ENCODE data around the gene USP35.
A peak's percentile ranks its signal among the peaks of the same experiment; 100 is the strongest.

USP35 gene

GRCh38 chr11:78188286-78189173 lies at the start of gene USP35, which contains the start of gene KCTD21:
Gene USP35 (plus strand): TSS chr11:78188919. CDS start chr11:78196246, 7,327 bp downstream.
Gene KCTD21 (minus strand): TSS chr11:78188626. CDS start chr11:78174554, 14,072 bp downstream.
- peak; percentile 77 to 82 for DNase-seq (ENCODE audit: low read depth in 2 of 2)

- peak; percentile 97 for DNase-seq (ENCODE audit: low read depth in 2 of 2)
Measured at GRCh38 chr11:78139422-78140391, 49.0 kb upstream of the USP35 start, which contains the start of gene ALG8. Gene ALG8 (minus strand): TSS chr11:78139626. CDS start chr11:78139588, 38 bp downstream.

- DNase-seq (ENCODE audit: low read depth in 2 of 2), result no peak
Measured at GRCh38 chr11:78140392-78141077, 48.2 kb upstream of the USP35 start.

- DNase-seq (ENCODE audit: low read depth in 2 of 2), result no peak
Measured at GRCh38 chr11:78145511-78146025, 43.2 kb upstream of the USP35 start.

- no peak for DNase-seq (ENCODE audit: low read depth in 2 of 2)
Measured at GRCh38 chr11:78147807-78148206, 40.9 kb upstream of the USP35 start.

GRCh38 chr11:78149646-78150045 lies 39.1 kb upstream of the USP35 start:
- no peak for DNase-seq (ENCODE audit: low read depth in 2 of 2)

GRCh38 chr11:78150346-78150745 lies 38.4 kb upstream of the USP35 start:
- no peak for DNase-seq (ENCODE audit: low read depth in 2 of 2)

GRCh38 chr11:78150754-78151153 lies 38.0 kb upstream of the USP35 start:
- no peak for DNase-seq (ENCODE audit: low read depth in 2 of 2)

GRCh38 chr11:78151804-78152203 lies 36.9 kb upstream of the USP35 start:
- DNase-seq (ENCODE audit: low read depth in 2 of 2), result no peak

GRCh38 chr11:78156127-78156844 lies 32.4 kb upstream of the USP35 start:
- no peak for DNase-seq (ENCODE audit: low read depth in 2 of 2)

- no peak for DNase-seq (ENCODE audit: low read depth in 2 of 2)
Measured at GRCh38 chr11:78158987-78159652, 29.6 kb upstream of the USP35 start.

- no peak for DNase-seq (ENCODE audit: low read depth in 2 of 2)
Measured at GRCh38 chr11:78160557-78160956, 28.2 kb upstream of the USP35 start.

GRCh38 chr11:78161346-78161745 lies 27.4 kb upstream of the USP35 start:
- DNase-seq (ENCODE audit: low read depth in 2 of 2), result no peak

- no peak for DNase-seq (ENCODE audit: low read depth in 2 of 2)
Measured at GRCh38 chr11:78161962-78162371, 26.8 kb upstream of the USP35 start.

GRCh38 chr11:78163828-78164227 lies 24.9 kb upstream of the USP35 start:
- DNase-seq (ENCODE audit: low read depth in 2 of 2), result no peak

- no peak for DNase-seq (ENCODE audit: low read depth in 2 of 2)
Measured at GRCh38 chr11:78164471-78164870, 24.2 kb upstream of the USP35 start.

- no peak for DNase-seq (ENCODE audit: low read depth in 2 of 2)
Measured at GRCh38 chr11:78166855-78167469, 21.8 kb upstream of the USP35 start.

- DNase-seq (ENCODE audit: low read depth in 2 of 2), result no peak
Measured at GRCh38 chr11:78168539-78169477, 19.9 kb upstream of the USP35 start.

Data from stimulated activated CD8-positive, alpha-beta memory T cell treated with anti-CD3 and anti-CD28 coated beads, Interleukin-2, amount 100 ng/mL, for 1 hour (primary cell).